Spleen (tissue), 11 donors: ENCODE measurements around the gene FAAH2. TPM values are rescaled to one million over a fixed set of nuclear protein-coding genes. Genes with fewer than 3 reads are reported as not detected.

Experiments used
- DNase-seq: peaks from one replicate; pipeline ENCODE4 v3.0.0-alpha.2; 2020
- H3K27ac ChIP-seq, 8 donors: fragments of 200-600 bp; sonication (generic) in 7 of 8; 1 replicate in 4 of 8; 2 replicates in 4 of 8; pipeline versions ENCODE4 v1.5.0 to v1.8.0; 2016 to 2021; ENCODE audit warnings: inconsistent platforms in 4 of 8, mild to moderate bottlenecking in 4 of 8, moderate library complexity in 1 of 8
- H3K27me3 ChIP-seq, 7 donors: fragments of 200-600 bp; sonication (generic) in 6 of 7; replicated peaks in 1 of 7; 1 replicate in 4 of 7; 2 replicates in 3 of 7; pipeline versions ENCODE4 v1.5.0 to v1.8.0; 2016 to 2021; ENCODE audit warnings: inconsistent platforms in 3 of 7, mild to moderate bottlenecking in 1 of 7
- H3K36me3 ChIP-seq, 6 donors: fragments of 200-600 bp; sonication (generic) in 5 of 6; 1 replicate in 4 of 6; 2 replicates in 2 of 6; pipeline versions ENCODE4 v1.5.0 to v1.8.0; 2016 to 2021; ENCODE audit warnings: inconsistent platforms in 2 of 6
- H3K4me1 ChIP-seq, 6 donors: fragments of 200-600 bp; sonication (generic) in 5 of 6; 1 replicate in 3 of 6; 2 replicates in 3 of 6; pipeline versions ENCODE4 v1.5.0 to v1.8.0; 2016 to 2021; ENCODE audit warnings: inconsistent platforms in 3 of 6
- H3K4me3 ChIP-seq, 8 donors: fragments of 200-600 bp; sonication (generic) in 7 of 8; 1 replicate in 4 of 8; 2 replicates in 4 of 8; pipeline versions ENCODE4 v1.5.0 to v1.8.0; 2016 to 2021; ENCODE audit warnings: inconsistent platforms in 4 of 8, mild to moderate bottlenecking in 4 of 8, moderate library complexity in 2 of 8
- H3K9me3 ChIP-seq, 8 donors: fragments of 200-600 bp; sonication (generic) in 7 of 8; 1 replicate in 4 of 8; 2 replicates in 4 of 8; pipeline versions ENCODE4 v1.5.0 to v1.8.0; 2016 to 2021; ENCODE audit warnings: inconsistent platforms in 4 of 8
- CTCF ChIP-seq, 11 experiments: fragments of 200-600 bp in 7 of 11; fragments of 450-650 bp in 4 of 11; sonication (generic) in 4 of 11; IDR thresholded peaks in 8 of 11; conservative IDR thresholded peaks in 3 of 11; 1 replicate in 7 of 11; 2 replicates in 4 of 11; pipeline versions ENCODE4 v1.4.0 to v1.8.0; 2016 to 2021; ENCODE audit warnings: antibody characterized with exemption in 11 of 11, inconsistent platforms in 4 of 11, mild to moderate bottlenecking in 1 of 11
- POLR2A ChIP-seq, 3 donors: fragments of 450-650 bp; IDR thresholded peaks; one replicate each; pipeline ENCODE4 v1.5.1; 2017; ENCODE audit warnings: antibody characterized with exemption in 3 of 3, mild to moderate bottlenecking in 1 of 3
- WGBS, 5 donors: extraction: QIAGEN DNeasy Blood & Tissue Kit in 3 of 5; methylation state at CpG; one replicate each; pipeline versions ENCODE4 v1.1.5 to v1.1.7; 2013 to 2018; 5-methylcytosine and 5-hydroxymethylcytosine counted together
- intact Hi-C: fragments of 100-400 bp; cut with DNase I; formaldehyde crosslinking; loops from one replicate; pipeline ENCODE4 v1.15.0; 2023; ENCODE audit warnings: low total_unique reads
- polyA plus RNA-seq, 3 donors: library from polyadenylated mRNA; stranded (reverse); fragments of 200-250 nt; gene quantifications; one replicate each; pipeline ENCODE4 v1.2.1, GENCODE V29; 2013
- total RNA-seq, 7 donors: library from RNA; depleted of rRNA in 3 of 7; stranded (reverse); fragments of >200 nt in 3 of 7; fragmentation: NEBNext Ultra II Directional in 4 of 7; extraction: Animal tissue kit (Norgen Biotek cat#: 25700) in 4 of 7; gene quantifications; one replicate each; pipeline versions ENCODE4 v1.1.0 to v1.2.1, GENCODE V29; 2016 to 2021
- donor health status: healthy with polysubstance abuse.
- donor health status: DM: no; HTN: no; CAD: no; lungs with moderate emphysema.
- donor health status: DM: no; HTN: no; CAD: no.
- donor health status: Bipolar disorder and iron deficiency.
- donor health status: healthy.
- donor health status: DM: no; HTN: no; CAD: no.
- donor health status: DM: yes; HTN: yes; CAD: no.

FAAH2 gene
- total and polyA plus RNA-seq, 10 donors, result 1.2 to 5.8 (median 3.1) TPM

GRCh38 chrX:57528670-57529255, 242.3 kb downstream of the FAAH2 start:
- H3K9me3 ChIP-seq, result no peaks in the 10 kb centered on the region
- 38 to 93% (median 63%) methylated on average over 1 of the region's 1 CpG for WGBS, 5 donors
- H3K36me3 ChIP-seq, result no peaks in the 10 kb centered on the region
- no peaks in the 10 kb centered on the region for H3K4me1 ChIP-seq
- no peak for DNase-seq
- H3K4me3 ChIP-seq, result no peak overlapping the region
- H3K27ac ChIP-seq, result no peak overlapping the region
- peak in 2 of 11 experiments; percentile 18 to 22 for TF ChIP-seq CTCF (IDR thresholded peaks at IDR 0.05 in 8 of 11, conservative IDR thresholded peaks at IDR 0.05 in 3 of 11)
- TF ChIP-seq POLR2A (IDR thresholded peaks at IDR 0.05), result no peak
- intact Hi-C loops, result no loop called here
- no peaks in the 10 kb centered on the region for H3K27me3 ChIP-seq

Other genes with a start within 250 kb of the FAAH2 start
- gene SPIN2B, start 165.2 kb upstream of the FAAH2 start, total RNA-seq, result 10 to 100 TPM in 4 of 7 donors, 1 to 10 TPM in 3; 8.4 to 22.9 (median 11.7) TPM
- gene SPIN2B, start 165.2 kb upstream of the FAAH2 start, polyA plus RNA-seq, result 10 to 100 TPM in 2 of 3 donors, 1 to 10 TPM in 1; 9.5 to 15.4 (median 12.0) TPM
- 1 to 10 TPM in 2 of 7 donors, under 1 TPM in 4, not detected in 1; 0.51 to 1.7 (median 0.95) TPM for gene SPIN2A, start 149.3 kb upstream of the FAAH2 start, total RNA-seq
- gene SPIN2A, start 149.3 kb upstream of the FAAH2 start, polyA plus RNA-seq, result under 1 TPM; 0.39 to 0.61 (median 0.44) TPM